Activated B cell treated with CpG ODN at 0.5 μM for 24 hours (primary cell): ENCODE results near the gene POLR3GL. TPM values are rescaled to one million over a fixed set of nuclear protein-coding genes. Genes with fewer than 3 reads are reported as not detected.
"Not testable (repeated sequence)": the region's sequence is repeated elsewhere in the genome, so short reads cannot be mapped to it uniquely, and the experiment has no call there.

Experiments used
- ATAC-seq: fragments of 200-7000 bp; cut with Tn5 transposase; one replicate; pipeline ENCODE4 v1.10.0; 2021; ENCODE audit warnings: low read depth, mild to moderate bottlenecking, moderate library complexity
- CTCF ChIA-PET: fragments of 350-600 bp; sonication (Branson Sonifier 250); formaldehyde crosslinking; loops from one replicate; lab custom pipeline; 2021; ENCODE audit warnings: antibody characterized with exemption; lab: Charles Lee
- POLR2A ChIA-PET: fragments of 350-600 bp; sonication (Branson Sonifier 250); formaldehyde crosslinking; loops from one replicate; lab custom pipeline; 2021; ENCODE audit warnings: antibody characterized with exemption; lab: Charles Lee
- DNase-seq: peaks from one replicate; pipeline ENCODE4 v3.0.0; 2022
- H3K27ac Mint-ChIP-seq: one replicate; pipeline ENCODE4 v1.8.0; 2020; ENCODE audit warnings: mixed read lengths
- H3K27me3 Mint-ChIP-seq: one replicate; pipeline ENCODE4 v1.8.0; 2021; ENCODE audit warnings: mixed read lengths
- H3K36me3 Mint-ChIP-seq: one replicate; pipeline ENCODE4 v1.8.0; 2021; ENCODE audit warnings: low read depth, mixed read lengths
- H3K4me1 Mint-ChIP-seq: one replicate; pipeline ENCODE4 v1.8.0; 2021; ENCODE audit warnings: mixed read lengths
- H3K4me3 Mint-ChIP-seq: one replicate; pipeline ENCODE4 v1.8.0; 2020; ENCODE audit warnings: mild to moderate bottlenecking, mixed read lengths
- H3K9me3 Mint-ChIP-seq: one replicate; pipeline ENCODE4 v1.8.0; 2020; ENCODE audit warnings: mixed read lengths
- CTCF ChIP-seq: fragments of 200-600 bp; IDR thresholded peaks from one replicate; pipeline ENCODE4 v1.8.0; 2022; ENCODE audit warnings: antibody characterized with exemption, mild to moderate bottlenecking
- intact Hi-C: fragments of 100-400 bp; cut with micrococcal nuclease; formaldehyde crosslinking; loops from one replicate; pipeline ENCODE4 v1.15.1; 2024
- total RNA-seq: library from RNA; stranded (reverse); gene quantifications from 2 replicates; pipeline ENCODE4 v1.2.3, GENCODE V29; 2022

Gene POLR3GL
- total RNA-seq, 1 donor from 2014 or later: 22.7 TPM

GRCh38 chr1:145918992-145919939, 45.2 kb upstream of the POLR3GL start:
- peak overlapping the region; percentile 93 for H3K27ac Mint-ChIP-seq
- intact Hi-C loops: loop anchor here (1.0 kb wide), 3 partner anchors 8 to 60 kb away; partner anchors contain the start of genes LIX1L, PIAS3 and RBM8A
- DNase-seq (no peak), ATAC-seq (peak; percentile 6)
- H3K4me1 Mint-ChIP-seq: peaks cover 35% of the 10 kb centered on the region
- H3K9me3 Mint-ChIP-seq: no peaks in the 10 kb centered on the region
- no peaks in the 10 kb centered on the region for H3K27me3 Mint-ChIP-seq
- TF ChIP-seq CTCF: no peak
- H3K4me3 Mint-ChIP-seq: peak overlapping the region; percentile 95
- POLR2A ChIA-PET: interaction anchor here (0.7 to 3.9 kb wide), 26 partner anchors 9 to 1681 kb away, joined by 3 to 109 read pairs (median 6); partner anchors contain the start of genes ANKRD34A, ANKRD35, ITGA10 and LIX1L
- peaks cover 45% of the 10 kb centered on the region for H3K36me3 Mint-ChIP-seq
- CTCF ChIA-PET: interaction anchor here (1.2 to 2.2 kb wide), 5 partner anchors 8 to 74 kb away, joined by 3 to 8 read pairs (median 4); partner anchors contain the start of genes ANKRD34A, NUDT17, PIAS3 and POLR3GL

GRCh38 chr1:145920297-145920696, 44.2 kb upstream of the POLR3GL start:
- Mint-ChIP-seq H3K4me1 (peaks cover 34% of the 10 kb centered on the region), H3K4me3 (peak overlapping the region; percentile 95), H3K36me3 (peaks cover 39% of the 10 kb centered on the region)
- H3K27ac Mint-ChIP-seq, H3K27me3 Mint-ChIP-seq, DNase-seq, H3K9me3 Mint-ChIP-seq, intact Hi-C loops, CTCF ChIA-PET, ATAC-seq: not testable (repeated sequence)
- POLR2A ChIA-PET: interaction anchor here (0.6 to 3.9 kb wide), 4 partner anchors 8 to 119 kb away, joined by 6 to 109 read pairs (median 52); partner anchors contain the start of genes PIAS3 and RBM8A

GRCh38 chr1:145922266-145922665, 42.2 kb upstream of the POLR3GL start:
- Mint-ChIP-seq H3K9me3 (no peaks in the 10 kb centered on the region), H3K27ac (no peak overlapping the region), H3K27me3 (no peaks in the 10 kb centered on the region), H3K4me3 (no peak overlapping the region), H3K4me1 (peaks cover 25% of the 10 kb centered on the region), H3K36me3 (peaks cover 24% of the 10 kb centered on the region)
- CTCF ChIA-PET: no interaction called here
- TF ChIP-seq CTCF: no peak
- DNase-seq (no peak), ATAC-seq (no peak)
- POLR2A ChIA-PET: no interaction called here
- intact Hi-C loops: no loop called here

- Mint-ChIP-seq H3K27me3 (no peaks in the 10 kb centered on the region), H3K4me1 (peaks cover 10% of the 10 kb centered on the region), H3K9me3 (no peaks in the 10 kb centered on the region), H3K36me3 (peaks cover 14% of the 10 kb centered on the region), H3K27ac (no peak overlapping the region), H3K4me3 (no peak overlapping the region)
- ATAC-seq (peak; percentile 3), DNase-seq (peak; percentile 23)
- no peak for TF ChIP-seq CTCF
- ChIA-PET POLR2A (interaction anchor here (0.6 to 5.3 kb wide), 23 partner anchors 8 to 125 kb away, joined by 3 to 128 read pairs (median 9); partner anchors contain the start of genes ANKRD34A, ANKRD35, ITGA10 and LIX1L), CTCF (interaction anchor here (1.2 to 2.0 kb wide), 7 partner anchors 8 to 88 kb away, joined by 4 to 23 read pairs (median 9); partner anchors contain the start of genes ANKRD34A, LIX1L, NUDT17 and PEX11B)
- intact Hi-C loops: loop anchor here (1.0 to 5.0 kb wide), 8 partner anchors 8 to 111 kb away; partner anchors contain the start of genes ANKRD34A, LIX1L, PEX11B and PIAS3
These were observed 37.8 kb upstream of the POLR3GL start for GRCh38 chr1:145926686-145927062.

GRCh38 chr1:145927063-145927886, 37.2 kb upstream of the POLR3GL start, which contains the start of gene RBM8A:
TSS of gene RBM8A (minus strand) at chr1:145927484. CDS start at chr1:145927426, 58 bp downstream.
- Mint-ChIP-seq H3K4me3 (no peak within 1 kb of the TSS), H3K27ac (peak within 1 kb of the TSS; percentile 74), H3K9me3 (no peaks in the 10 kb centered on the region), H3K36me3 (peaks cover 13% of the 10 kb centered on the region), H3K4me1 (peaks cover 15% of the 10 kb centered on the region), H3K27me3 (no peaks in the 10 kb centered on the region)
- no peak for TF ChIP-seq CTCF
- peak; percentile 77 for DNase-seq
- CTCF ChIA-PET: interaction anchor here (0.8 to 2.0 kb wide), 9 partner anchors 9 to 87 kb away, joined by 4 to 23 read pairs (median 6); partner anchors contain the start of genes ANKRD34A, LIX1L, NUDT17 and PEX11B
- POLR2A ChIA-PET: interaction anchor here (0.6 to 5.3 kb wide), 44 partner anchors 9 to 646 kb away, joined by 3 to 128 read pairs (median 6); partner anchors contain the start of genes ANKRD34A, ANKRD35, ITGA10 and LIX1L
- intact Hi-C loops: loop anchor here (1.0 to 5.0 kb wide), 8 partner anchors 9 to 110 kb away; partner anchors contain the start of genes ANKRD34A, LIX1L, PEX11B and PIAS3
- peak; percentile 97 for ATAC-seq
